Breast epithelium (tissue), 3 donors: ENCODE data around the gene ADAMTSL3.

ENCODE experiments used
- CTCF ChIP-seq, 3 donors: fragments of 450-650 bp; IDR thresholded peaks; one replicate each; pipeline ENCODE4 v1.5.1; 2016 to 2017; ENCODE audit warnings: antibody characterized with exemption in 3 of 3, mild to moderate bottlenecking in 3 of 3, moderate library complexity in 3 of 3
- POLR2A ChIP-seq: fragments of 450-650 bp; IDR thresholded peaks from one replicate; pipeline ENCODE4 v1.6.1; 2016; ENCODE audit warnings: antibody characterized with exemption, mild to moderate bottlenecking, moderate library complexity
- POLR2AphosphoS5 ChIP-seq, 3 donors: sonication (generic); formaldehyde crosslinking; IDR thresholded peaks; one replicate each; pipeline ENCODE4 v1.6.1; 2017; ENCODE audit warnings: antibody characterized with exemption in 3 of 3

GRCh38 chr15:84001655-84002054 lies 347.7 kb downstream of the ADAMTSL3 start:
- TF ChIP-seq CTCF (IDR thresholded peaks at IDR 0.05) (no peak), POLR2AphosphoS5 (IDR thresholded peaks at IDR 0.05) (no peak), POLR2A (no peak)
